HuH-7.5 (cell line): ENCODE measurements around the gene LINC00237.

ENCODE experiments used
- DNase-seq: peaks from one replicate; pipeline ENCODE4 v3.0.0; 2011; ENCODE audit warnings: low spot score

LINC00237 gene

DNA sequence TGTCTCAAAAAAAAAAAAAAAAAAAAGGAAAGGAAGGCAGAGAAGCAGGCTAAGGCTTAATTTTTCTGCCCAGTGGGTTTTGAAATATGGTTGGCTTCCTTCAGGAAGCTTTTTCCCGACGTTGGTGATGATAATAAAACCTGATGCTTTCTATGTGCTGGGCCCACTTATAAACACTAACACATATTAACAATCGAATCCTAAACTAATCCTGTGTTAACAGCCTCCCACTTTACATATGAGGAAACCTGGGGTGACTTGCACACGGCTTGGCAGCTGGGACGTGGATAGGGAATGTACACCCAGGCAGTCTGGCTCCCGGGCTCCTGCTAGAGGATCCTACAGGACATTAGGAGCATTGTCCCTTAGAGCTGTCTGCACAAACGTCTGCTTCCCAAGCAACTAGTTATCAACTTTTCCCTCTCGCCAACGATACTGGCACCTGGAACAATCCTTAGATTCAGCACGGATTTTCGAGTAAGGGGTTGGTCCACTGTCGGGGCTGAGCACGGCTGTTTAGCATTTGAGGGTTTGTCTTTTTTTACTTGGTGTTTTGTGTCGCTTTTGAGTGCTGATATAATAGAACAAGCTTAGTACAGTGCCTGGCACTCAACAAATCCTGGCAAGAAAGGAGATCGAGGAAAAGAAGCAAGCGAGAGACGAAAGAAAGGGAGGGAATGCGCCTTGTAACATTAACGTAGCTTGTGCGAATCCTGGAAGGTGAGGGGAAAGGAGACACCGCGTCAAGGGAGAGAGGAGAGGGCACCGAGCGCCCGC lies 19.1 kb upstream of the LINC00237 start:
- peak; percentile 82 for DNase-seq

DNA sequence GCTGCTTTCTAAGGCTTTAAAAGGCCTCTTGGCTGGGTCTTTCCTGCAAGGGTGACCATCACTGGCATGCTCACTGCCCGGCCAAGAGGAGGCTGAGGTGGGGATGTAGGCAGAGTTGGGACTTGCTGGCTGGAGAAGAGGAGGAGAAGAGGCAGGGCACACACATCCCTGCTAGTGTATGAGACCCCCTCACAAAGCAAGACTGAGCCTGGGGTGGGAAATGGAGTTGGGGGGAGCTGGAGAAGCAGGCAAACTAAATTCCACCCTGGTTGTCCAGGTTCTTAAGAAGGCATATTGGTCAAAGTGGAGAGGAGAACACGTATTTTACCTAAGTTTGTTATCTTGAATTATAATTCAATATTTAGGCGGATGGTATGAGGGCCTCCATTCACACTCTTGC lies 18.0 kb upstream of the LINC00237 start:
- no peak for DNase-seq

DNA sequence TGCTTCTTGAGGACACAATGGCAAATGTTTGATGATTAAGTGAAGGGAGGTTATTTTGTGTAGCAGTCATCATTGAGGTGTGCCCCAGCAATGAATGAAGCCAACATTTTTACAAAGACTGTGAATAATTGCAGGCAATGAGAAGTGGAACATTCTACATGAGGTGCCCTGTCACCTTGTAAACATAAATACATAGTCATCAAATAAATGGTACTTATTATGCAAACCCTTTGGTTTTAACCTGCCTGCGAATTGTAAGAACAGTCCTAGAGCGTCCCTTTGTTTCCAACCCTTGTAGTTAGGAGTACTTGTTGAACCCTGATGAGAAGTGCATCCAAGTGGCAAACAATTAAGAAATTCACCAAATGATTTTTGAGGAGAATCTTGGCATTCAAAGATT lies 12.6 kb upstream of the LINC00237 start:
- no peak for DNase-seq

DNA sequence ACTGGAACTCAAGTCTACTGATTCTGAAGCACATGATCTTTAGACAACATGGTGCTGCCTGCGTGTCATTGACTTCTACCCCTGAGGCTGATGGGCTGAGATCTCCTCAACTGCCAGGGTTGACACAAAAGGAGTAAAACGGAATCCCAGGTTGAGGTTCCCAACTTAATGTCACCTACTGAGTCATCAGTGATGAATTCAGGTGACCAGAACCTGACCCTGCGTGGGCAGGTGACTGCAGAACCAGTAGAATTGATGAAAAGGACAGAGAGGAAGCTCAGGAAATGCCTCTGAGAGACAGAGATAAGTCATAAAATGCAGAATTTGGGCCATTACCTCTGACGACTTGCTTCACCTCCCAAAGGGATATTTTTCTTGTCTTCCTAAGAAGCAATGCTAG lies 12.0 kb upstream of the LINC00237 start:
- DNase-seq: no peak

DNA sequence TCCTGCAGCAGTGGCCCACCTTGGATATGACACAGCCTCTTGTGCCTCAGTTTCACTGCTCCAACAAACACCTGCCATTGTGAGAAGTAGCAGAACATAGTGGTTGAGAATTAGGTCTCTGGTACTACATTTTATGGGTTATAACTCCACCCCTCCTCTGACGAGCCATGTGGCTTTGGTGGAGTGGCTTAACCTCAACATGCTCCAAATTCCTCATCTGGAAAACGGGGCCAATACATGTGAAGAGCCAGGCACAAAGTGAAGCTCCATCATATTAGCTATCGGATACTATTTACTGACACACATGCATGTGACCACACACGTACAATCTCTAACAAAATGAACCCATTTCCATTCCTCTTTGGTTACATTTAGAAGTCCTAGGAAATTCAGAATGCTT lies 11.4 kb upstream of the LINC00237 start:
- no peak for DNase-seq

DNA sequence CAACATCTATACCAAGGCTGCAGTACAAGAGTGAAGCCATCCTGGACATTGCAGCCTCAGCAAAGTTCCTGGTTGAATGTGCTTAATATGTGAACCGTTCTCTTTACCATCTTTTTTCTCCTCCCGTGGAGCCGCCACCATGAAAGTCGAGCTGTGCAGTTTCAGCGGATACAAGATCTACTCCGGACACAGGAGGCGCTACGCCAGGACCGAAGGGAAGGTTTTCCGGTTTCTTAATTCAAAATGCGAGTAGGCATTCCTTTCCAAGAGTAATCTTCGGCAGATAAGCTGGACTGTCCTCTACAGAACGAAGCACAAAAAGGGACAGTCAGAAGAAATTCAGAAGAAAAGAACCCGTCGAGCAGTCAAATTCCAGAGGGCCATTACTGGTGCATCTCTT lies 8.4 kb upstream of the LINC00237 start:
- DNase-seq: no peak

DNA sequence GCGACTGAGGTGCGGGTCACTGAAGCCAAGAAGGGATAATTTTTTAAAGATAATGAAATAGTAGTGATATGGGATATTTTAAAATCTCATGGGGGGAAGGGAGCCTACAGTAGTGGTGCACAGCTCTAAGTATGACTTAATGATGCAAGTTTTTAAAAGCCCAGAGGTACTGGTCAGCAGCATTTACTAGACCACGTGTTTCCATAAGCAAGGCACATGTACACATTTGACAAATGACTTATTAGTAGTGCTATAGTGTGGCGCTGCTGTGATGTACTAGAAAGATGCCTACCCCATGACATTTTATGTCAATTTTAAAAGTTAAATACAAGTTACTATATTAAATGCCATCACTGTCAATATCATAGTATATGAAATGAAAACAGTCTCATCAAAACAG lies 7.5 kb upstream of the LINC00237 start:
- DNase-seq: no peak

DNA sequence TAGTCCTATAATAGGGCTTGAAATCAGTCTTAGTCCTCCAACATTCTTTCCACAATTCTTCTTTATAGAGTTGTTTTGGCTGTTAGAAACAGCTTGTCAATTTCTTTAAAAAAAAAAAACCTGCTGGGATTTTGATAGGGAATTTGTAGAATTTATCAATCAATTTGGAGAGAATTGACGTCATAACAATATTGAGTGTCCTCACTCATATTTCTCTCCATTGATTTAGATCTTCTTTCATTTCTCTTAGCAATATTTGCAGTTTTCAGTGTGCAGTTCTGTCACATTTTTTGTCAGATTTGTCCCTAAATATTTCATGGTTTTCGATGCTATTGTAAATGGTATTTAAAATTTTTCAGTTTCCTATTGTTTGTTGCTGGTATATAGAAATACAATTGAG lies 5.3 kb upstream of the LINC00237 start:
- no peak for DNase-seq

DNA sequence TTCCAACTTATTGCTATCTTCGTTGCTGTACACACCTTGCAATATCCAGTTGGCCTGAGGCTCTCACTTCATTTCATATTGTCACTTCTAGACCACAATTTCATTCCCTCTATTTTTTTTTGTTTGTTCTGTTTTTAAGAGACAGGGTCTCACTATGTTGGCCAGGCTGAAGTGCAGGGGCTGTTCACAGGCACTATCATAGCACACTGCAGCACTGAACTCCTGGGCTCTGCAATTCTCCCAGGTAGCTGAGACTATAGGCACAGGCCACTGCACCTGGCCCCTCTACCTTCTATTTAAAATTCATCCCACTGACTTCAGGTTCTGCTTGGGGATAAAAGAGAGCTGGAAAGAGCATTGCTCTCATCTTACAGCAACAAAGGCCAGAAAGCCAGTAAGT lies 4.7 kb upstream of the LINC00237 start:
- no peak for DNase-seq

DNA sequence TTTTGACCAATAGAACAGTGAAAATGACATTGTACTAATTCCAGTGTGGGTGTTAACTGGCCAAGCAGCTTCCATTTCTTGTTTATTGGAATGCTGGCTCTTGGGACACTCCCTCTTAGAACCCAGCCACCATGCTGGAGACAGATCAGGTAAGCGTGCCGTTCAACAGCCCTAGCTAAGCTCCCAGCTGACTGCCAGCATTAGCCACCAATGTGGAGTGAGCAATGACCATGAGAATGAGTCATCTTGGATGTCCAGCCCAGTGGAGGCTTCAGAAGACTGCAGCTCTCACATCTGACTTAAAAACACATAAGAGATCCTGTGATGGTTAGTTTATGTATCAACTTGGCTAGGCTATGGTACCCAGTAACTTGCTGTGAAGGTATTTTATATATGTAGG lies 3.0 kb upstream of the LINC00237 start:
- no peak for DNase-seq

DNA sequence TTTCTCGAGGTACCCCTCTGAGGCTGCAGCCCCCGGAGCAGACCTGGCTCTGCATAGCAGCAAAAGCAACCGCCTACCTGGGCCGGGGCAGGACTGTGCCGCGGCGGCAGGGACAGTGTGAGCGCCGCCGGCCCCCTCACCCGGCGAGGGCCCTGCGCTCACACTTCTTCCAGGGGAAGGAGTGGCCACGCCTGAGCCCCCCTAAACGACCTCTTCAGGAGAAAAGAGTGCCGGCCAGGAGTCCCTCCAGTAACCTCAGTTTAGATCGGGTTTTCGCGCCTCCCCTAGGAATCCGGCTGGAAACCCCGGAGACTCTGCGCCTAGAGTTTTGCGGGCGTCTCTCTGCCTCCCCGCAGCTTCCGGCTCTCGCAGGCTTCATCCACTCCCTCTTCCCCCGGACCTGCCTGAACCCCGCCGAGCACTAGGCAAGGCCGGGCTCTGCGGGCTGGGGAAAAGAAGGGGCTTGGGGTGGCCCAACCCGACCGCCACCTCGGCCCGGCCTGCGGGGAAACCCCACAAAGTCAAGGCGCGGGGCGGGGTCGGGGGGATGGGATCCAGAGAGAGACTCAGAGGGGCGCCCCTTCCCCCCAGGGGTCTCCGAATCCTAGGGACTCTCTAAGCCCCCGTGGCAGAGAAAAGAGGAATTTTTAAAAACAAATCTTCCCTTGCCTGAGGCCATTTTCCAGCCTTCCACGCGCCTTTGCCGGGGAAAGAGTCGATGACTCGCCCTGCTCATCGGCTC lies 558 bp downstream of the LINC00237 start:
- DNase-seq: no peak

DNA sequence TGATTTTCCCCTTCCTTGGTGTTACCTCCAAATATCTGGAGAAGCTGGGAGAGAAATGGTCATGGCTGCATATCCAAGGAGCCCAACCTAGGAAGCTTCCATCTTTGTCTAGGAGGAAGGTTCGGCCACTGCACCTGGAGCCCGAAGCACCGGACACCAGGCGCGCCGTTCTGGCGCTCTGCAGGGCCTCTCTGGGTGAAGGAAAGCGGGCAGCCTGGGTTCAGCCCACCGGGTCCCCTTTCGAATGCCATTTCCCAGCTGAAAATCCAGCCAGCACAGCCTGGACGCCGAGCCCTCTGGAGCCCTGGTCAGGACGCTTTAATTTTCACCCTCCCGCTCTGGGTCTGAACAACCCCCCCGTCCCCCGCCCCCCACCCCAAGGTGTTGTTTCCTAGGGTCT lies 1.2 kb downstream of the LINC00237 start:
- no peak for DNase-seq

DNA sequence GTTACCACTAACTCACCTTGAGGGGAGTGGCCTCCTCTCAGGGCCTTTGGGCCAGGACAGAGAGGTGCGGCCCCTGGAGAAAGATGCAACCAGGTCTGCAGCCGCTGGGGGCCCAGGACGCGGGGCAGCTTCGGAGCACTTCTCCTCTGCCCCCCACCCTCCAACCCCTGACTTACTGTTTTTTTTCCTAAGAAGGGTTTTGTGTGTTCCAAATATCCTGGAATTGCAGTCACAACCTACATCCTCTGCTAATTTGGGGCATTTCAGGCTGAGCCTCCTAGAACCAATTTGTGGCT lies 1.7 kb downstream of the LINC00237 start:
- no peak for DNase-seq

DNA sequence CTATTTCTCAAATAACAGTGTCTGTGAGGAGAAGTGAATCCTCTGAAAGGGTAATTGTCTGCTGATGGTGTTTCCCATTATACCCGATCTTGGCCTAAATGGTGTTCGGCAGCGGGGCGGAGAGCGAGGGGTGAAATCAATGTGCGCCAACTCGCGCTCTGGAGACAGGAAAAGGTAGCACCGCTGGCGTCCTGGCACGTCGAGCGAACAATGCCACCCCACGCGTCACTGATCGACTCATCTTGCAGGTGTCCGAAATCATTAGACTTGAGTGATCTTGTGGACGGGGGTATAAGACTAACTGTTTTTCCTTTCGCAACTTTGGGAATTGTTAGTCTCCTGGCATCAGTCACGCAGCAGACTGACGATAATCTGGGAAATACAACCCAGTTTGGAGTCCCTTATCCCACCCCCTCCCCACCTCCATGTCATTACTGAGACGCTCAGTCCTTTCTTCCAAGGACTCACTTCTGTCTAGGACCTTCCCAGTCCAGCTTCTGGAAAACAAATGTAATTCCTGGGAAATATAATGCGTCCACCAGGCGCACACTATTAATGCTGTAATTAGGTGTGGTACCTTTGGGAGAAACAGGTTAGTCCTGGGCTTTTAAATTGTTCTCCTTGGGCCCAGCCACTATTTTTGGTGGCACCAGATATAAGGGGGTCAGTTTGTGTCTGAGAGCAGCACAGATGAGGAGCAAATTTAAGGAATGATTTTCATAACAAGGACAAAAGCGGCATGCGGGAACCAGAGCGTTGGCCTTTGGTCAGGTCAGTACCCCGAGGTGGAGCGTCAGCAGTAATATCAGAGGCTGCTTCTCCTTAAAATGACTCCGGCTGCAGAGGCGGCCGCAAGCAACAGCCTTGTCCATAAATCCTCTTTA lies 2.3 kb downstream of the LINC00237 start:
- DNase-seq: no peak

DNA sequence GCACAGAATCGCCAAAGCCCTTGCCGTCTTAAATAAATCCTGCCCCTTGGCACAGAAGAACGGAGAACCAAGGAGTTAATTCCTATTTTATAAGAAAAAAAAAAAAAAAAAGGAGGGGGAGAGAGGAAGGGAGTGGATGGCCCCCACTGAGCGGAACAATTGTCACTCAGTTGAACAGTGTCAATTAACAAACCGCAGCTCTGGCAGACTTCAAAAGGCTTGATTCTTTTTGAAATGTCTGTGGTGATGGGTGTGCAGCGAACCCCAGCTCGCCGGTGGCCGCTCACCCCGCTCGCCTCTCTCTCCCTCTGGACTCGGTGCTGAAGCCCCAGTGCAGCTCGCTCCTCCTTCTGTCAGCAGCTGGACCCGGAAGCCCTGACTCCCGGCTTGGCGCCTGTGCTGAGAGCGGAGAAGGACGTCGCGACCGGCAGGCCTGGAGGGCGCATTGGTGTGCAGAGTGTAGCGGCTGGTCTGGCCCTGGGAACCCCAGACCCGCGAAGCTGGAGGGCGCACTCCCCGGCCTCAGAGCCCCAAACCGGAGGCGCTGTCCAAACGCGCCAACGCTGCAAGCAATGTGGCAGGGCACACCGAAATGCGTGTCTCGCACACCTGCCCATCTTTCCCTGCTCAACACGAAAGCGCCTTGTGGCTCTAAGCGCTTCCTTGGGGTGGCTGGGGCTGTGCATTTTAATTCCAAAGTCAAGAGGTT lies 3.4 kb downstream of the LINC00237 start:
- DNase-seq: no peak

DNA sequence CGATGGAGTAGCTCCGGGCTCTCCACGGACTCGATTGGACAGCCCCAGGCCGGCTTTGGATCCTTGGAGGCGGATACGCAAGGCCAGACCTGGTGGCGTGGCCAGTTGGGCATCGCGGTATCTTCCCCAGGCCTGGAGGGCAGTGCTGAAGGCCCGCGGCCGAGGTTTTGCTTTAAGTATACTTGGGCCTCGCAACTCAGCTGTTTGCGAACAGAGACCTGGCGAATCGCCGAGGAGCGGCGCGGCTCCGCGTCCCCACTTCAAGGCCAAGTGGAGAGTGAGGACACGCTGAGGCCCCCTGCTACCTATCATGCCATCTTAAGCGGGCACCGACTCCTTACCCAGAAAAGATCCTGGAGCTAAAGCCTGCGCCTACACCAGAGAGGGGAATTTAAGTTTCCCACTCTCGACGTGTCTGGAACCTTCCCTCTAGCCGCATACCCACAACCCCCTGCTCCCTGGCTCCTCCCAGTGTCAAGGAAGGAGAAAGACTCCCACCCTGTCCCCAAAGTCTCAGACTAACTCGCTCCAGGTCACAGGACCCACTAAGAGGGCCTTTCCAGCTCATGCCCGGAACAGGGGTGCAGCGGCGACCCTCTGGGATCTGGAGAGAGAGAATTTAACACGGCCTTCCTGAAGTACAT lies 4.1 kb downstream of the LINC00237 start:
- no peak for DNase-seq

DNA sequence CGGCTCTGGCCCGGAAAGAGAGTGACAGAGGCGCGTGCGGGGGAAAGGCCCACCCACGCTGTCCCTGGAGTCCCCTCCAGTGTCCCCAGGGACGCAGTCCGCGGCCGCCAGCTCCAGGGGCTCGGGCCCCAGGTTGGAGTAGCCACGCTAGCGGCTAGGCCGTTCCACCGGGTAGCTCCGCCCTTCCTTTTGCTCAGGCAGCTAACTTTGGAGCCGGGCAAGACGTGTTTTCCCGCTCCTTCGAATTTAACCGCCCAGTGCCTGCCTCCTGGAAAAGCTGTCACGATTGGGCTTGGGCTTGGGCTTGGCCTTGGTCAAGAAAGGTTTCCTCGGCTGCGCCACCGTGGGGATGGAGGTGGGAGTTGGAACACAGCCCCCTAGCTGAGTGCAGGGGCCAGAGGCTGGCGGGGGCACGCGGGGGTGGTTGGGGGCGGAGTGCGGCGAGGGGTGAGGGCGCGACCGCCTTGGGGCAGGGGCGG lies 4.7 kb downstream of the LINC00237 start:
- DNase-seq: no peak

DNA sequence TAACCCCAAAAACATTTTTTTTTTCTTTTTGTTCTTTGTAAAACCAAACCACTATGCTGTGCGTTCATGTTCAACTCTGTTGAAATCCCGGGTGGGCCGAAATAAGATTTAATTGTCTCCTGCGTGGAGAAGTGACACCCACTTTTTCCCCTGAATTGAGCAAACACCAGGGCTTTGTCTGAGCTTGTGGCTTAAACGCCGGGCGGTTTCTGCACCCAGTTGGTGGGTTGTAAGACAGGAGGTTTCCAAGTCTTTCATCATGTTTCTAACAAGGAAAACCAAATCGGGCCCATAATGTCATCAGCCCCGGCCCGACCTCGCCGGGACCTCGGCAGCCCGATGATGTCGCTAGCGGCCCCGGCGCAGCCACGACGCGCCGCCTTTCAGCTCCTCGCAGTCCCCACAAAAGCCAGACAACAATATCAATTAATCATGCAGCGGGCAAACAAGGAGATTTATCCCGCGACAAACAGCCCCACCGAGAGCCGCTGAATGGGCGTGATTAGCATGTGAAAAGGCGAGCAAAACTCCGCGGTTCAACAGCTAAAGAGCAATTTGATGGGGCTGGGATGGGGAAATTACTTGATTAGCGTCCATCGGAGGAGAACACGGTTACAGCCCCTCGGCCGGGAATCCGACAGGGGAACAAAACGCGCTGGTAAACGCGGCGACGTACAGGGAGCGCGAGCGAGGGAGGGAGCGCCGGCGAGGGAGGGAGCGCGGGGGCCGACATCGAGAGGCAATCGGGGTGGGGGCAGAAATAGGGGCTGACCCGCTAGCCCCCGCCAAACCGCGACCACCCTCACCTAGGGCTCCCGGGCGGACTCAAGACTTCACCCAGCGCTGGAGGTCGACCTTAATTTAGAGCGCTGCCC lies 5.3 kb downstream of the LINC00237 start:
- no peak for DNase-seq

DNA sequence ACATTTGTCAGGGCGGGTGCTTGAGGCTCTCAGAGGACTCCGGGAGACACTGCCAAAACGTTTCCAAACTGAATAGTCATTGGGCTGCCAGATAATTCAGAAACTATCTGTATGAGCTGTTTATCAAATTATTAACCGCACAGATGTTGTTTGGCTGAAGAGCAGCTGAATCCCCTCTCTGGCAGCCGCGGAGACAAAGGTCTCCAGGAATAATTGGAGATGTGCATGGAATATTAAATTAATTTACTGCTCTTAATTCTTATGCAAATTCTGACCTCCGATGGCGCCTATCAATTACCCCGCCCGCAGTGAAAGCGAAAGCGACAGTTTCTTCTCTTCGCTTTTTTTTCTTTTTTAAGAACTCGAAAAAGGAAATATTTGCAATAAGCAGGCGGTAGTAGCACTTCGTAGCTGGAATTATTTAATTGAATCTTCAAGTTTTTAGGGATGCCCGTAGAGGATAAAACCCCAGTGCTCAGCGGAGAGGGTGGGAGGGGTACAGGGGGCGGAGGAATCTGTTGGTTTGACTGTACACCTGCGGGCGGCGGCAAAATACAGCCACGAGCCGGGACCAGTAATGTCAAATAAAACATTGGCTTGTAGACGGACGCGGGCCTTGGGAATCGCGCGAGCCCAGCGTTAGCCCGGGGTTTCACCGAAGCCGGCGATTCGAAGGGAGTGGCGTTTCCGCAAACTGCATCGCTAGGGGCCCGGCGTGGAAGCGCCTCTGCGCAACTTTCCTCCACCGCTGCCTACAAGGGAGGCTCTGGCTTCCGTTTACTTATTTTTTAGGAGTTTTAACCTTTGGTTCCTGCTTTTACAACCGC lies 6.2 kb downstream of the LINC00237 start:
- DNase-seq: no peak
